ENCODE results near the gene TBC1D22B. TPM values are rescaled to one million over a fixed set of nuclear protein-coding genes. Genes with fewer than 3 reads are reported as not detected.

Gene TBC1D22B
- total and polyA plus RNA-seq, 2 of the 13 experiments (the other 11 are each of a cell fraction or from before 2014, with no cell fraction given), result 9.7 to 12.9 TPM

DNA sequence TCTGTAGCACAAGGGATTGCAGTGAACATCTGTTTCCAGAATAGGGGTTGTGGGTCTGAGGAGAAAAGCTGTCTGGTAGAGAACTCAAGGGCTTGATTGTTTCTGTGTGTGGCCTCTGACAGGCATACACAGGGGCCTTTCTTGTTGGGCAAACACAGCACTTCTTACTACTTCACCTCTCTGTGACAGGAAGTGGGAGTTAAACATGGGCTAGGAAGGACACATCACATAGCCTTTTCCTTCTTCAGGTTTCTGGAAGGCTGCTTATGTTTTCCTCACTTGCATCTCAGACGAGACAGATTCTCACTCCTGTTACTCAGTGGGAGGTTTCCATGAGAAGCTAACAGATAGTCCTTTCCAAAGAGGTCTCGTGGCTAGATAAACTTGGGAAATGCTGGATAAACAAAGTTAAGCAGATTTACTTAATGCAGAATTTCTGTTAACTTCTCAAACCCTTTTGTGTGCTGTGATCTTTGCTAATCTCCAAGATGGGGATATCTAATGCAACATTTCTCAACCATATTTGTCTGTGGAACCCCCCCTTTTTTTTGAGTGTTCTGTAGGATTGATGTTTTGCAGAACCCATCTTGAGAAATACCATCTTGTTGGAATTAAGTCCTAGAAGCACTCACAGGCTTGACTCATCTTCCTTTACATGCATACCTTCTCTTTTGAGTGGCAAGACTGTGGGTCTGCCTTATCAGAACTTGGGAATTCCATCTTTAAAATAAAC lies 54.3 kb downstream of the TBC1D22B start:
- no TSS peak for BruUV-seq (replicated peaks)
- TF ChIP-seq, protein P1, sequence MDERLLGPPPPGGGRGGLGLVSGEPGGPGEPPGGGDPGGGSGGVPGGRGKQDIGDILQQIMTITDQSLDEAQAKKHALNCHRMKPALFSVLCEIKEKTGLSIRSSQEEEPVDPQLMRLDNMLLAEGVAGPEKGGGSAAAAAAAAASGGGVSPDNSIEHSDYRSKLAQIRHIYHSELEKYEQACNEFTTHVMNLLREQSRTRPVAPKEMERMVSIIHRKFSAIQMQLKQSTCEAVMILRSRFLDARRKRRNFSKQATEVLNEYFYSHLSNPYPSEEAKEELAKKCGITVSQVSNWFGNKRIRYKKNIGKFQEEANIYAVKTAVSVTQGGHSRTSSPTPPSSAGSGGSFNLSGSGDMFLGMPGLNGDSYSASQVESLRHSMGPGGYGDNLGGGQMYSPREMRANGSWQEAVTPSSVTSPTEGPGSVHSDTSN (CRISPR knock-in tag; IDR thresholded peaks at IDR 0.05), result no peak
- TF ChIP-seq ZMYM4 (CRISPR knock-in tag; IDR thresholded peaks at IDR 0.05) (no peak), POLR2AphosphoS5 (IDR thresholded peaks at IDR 0.05; ENCODE audit: low read depth, low read length) (no peak)

DNA sequence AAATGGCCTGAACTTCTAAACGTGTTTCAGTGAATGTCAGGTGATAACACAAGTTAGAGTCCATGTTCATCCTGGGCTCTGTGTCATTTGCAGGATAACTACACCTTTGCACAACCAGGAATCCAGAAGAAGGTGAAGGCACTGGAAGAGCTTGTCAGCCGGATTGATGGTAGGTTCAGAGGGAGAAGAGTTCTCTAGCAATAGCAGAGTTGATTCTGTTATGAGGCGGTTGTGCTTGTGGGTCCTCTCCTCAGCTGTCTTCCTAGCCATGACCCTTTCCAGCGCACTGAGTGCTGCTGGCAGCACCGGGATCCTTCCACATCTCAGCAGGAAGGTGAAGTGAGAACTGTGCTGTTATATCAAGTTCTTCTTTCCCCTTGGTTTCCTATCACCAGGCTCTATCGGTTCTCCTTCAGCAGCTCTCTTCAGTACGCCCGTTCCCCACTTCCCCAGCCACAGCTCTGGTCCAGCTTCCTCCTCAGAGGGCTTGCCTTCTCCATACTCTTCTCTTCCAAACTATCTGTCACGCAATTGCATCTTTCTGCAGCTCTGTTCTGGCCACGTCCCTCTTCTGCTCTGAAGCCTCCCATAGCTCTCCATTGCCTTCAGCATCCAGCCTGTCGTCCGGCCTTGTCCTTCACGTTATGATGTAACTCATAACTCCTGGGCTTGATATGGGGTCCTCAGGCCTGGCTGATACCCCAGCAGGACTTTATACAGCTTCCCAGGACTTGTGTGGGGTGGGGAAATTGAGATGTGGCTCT lies 56.3 kb downstream of the TBC1D22B start:
- Histone ChIP-seq H3K9me3 (ENCODE audit: low read length) (no peaks in the 10 kb centered on the region), H4K20me1 (ENCODE audit: insufficient read depth, low read length) (no peaks in the 10 kb centered on the region), H2AFZ (ENCODE audit: low read length) (no peak overlapping the region), H3K79me2 (ENCODE audit: insufficient read depth, low read length) (no peaks in the 10 kb centered on the region), H3K4me3 (replicated peaks in 1 of 3; ENCODE audit: insufficient read depth in 1 of 3, low read depth in 2 of 3, low read length in 3 of 3) (no peak overlapping the region), H3K4me2 (ENCODE audit: low read depth, low read length) (no peak overlapping the region), H3K36me3 (replicated peaks in 1 of 2; ENCODE audit: control insufficient read depth in 1 of 2, insufficient read depth in 2 of 2, low read length in 2 of 2) (peaks cover 27 to 71% of the 10 kb centered on the region in 2 experiments), H3K4me1 (ENCODE audit: insufficient read depth, low read length) (no peaks in the 10 kb centered on the region), H3K27me3 (ENCODE audit: control insufficient read depth in 1 of 2, insufficient read depth in 2 of 2, low read length in 2 of 2) (no peaks in the 10 kb centered on the region), H3K9ac (ENCODE audit: insufficient read depth, low read depth, low read length) (no peak overlapping the region), H3K27ac (ENCODE audit: extremely low read length, insufficient read depth, low read length) (no peak overlapping the region)
- POLR2A ChIA-PET, result no interaction called here
- CTCF ChIA-PET (ENCODE audit: low intra/inter-chr PET ratio, low total read pairs), result interaction anchor here (1.6 kb wide), 1 partner anchor 295 kb away, joined by 7 read pairs; no protein-coding TSS in a partner anchor
- FAIRE-seq (no peak), ATAC-seq (no peak), DNase-seq (ENCODE audit: low spot score) (no peak)
- WGBS (ENCODE audit: low lambda C conversion rate), result 94% methylated on average over 13 of the region's 13 CpGs
- TF ChIP-seq, protein P2, sequence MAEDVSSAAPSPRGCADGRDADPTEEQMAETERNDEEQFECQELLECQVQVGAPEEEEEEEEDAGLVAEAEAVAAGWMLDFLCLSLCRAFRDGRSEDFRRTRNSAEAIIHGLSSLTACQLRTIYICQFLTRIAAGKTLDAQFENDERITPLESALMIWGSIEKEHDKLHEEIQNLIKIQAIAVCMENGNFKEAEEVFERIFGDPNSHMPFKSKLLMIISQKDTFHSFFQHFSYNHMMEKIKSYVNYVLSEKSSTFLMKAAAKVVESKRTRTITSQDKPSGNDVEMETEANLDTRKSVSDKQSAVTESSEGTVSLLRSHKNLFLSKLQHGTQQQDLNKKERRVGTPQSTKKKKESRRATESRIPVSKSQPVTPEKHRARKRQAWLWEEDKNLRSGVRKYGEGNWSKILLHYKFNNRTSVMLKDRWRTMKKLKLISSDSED (CRISPR knock-in tag; IDR thresholded peaks at IDR 0.05), result no peak
- no peak for TF ChIP-seq CBX2 (IDR thresholded peaks at IDR 0.05; ENCODE audit: low read depth, low read length)
- TF ChIP-seq CBX2 (CRISPR knock-in tag; IDR thresholded peaks at IDR 0.05; ENCODE audit: low read depth), result no peak
- TF ChIP-seq SATB2 (CRISPR knock-in tag; IDR thresholded peaks at IDR 0.05), result no peak
- TF ChIP-seq, protein P3, sequence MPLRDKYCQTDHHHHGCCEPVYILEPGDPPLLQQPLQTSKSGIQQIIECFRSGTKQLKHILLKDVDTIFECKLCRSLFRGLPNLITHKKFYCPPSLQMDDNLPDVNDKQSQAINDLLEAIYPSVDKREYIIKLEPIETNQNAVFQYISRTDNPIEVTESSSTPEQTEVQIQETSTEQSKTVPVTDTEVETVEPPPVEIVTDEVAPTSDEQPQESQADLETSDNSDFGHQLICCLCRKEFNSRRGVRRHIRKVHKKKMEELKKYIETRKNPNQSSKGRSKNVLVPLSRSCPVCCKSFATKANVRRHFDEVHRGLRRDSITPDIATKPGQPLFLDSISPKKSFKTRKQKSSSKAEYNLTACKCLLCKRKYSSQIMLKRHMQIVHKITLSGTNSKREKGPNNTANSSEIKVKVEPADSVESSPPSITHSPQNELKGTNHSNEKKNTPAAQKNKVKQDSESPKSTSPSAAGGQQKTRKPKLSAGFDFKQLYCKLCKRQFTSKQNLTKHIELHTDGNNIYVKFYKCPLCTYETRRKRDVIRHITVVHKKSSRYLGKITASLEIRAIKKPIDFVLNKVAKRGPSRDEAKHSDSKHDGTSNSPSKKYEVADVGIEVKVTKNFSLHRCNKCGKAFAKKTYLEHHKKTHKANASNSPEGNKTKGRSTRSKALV (CRISPR knock-in tag; IDR thresholded peaks at IDR 0.05), result no peak
- TF ChIP-seq ZNF879 (CRISPR knock-in tag; IDR thresholded peaks at IDR 0.05), result no peak
- no peak for TF ChIP-seq SSRP1 (CRISPR knock-in tag; IDR thresholded peaks at IDR 0.05)
- no peak for TF ChIP-seq KDM1A (CRISPR knock-in tag; IDR thresholded peaks at IDR 0.05)
- no peak for TF ChIP-seq MIER2 (CRISPR knock-in tag; IDR thresholded peaks at IDR 0.05)
- no peak for TF ChIP-seq FOXC1 (CRISPR knock-in tag; IDR thresholded peaks at IDR 0.05; ENCODE audit: borderline replicate concordance)
- TF ChIP-seq SRY (CRISPR knock-in tag; IDR thresholded peaks at IDR 0.05), result no peak
- BruUV-seq (replicated peaks), result no TSS peak
- intact Hi-C loops (cut with micrococcal nuclease; ENCODE audit: unreplicated experiment) (loop anchor here (2.0 kb wide), 1 partner anchor 55 kb away; the partner anchor contains the start of gene TMEM217), in situ Hi-C loops (cut with HindIII; ENCODE audit: extremely low pct_ligation_motif_present, low pct_unique_long_range_greater_than_20kb) (no loop called here)

More for the DNA sequence above, 54.3 kb downstream of the TBC1D22B start:
- CTCF ChIA-PET (ENCODE audit: low intra/inter-chr PET ratio, low total read pairs), result no interaction called here
- no peak overlapping the region for H2AFZ ChIP-seq (ENCODE audit: low read length)
- in situ Hi-C loops (cut with HindIII; ENCODE audit: extremely low pct_ligation_motif_present, low pct_unique_long_range_greater_than_20kb) (no loop called here), intact Hi-C loops (cut with micrococcal nuclease; ENCODE audit: unreplicated experiment) (no loop called here)
- H4K20me1 ChIP-seq (ENCODE audit: insufficient read depth, low read length), result no peaks in the 10 kb centered on the region
- POLR2A ChIA-PET, result no interaction called here
- no peak overlapping the region for H3K4me3 ChIP-seq (replicated peaks in 1 of 3; ENCODE audit: insufficient read depth in 1 of 3, low read depth in 2 of 3, low read length in 3 of 3)
- no peaks in the 10 kb centered on the region for H3K79me2 ChIP-seq (ENCODE audit: insufficient read depth, low read length)
- FAIRE-seq (peak; percentile 18), ATAC-seq (no peak; the same call in 2 of the 3 replicates), DNase-seq (ENCODE audit: low spot score) (no peak)
- no peak overlapping the region for H3K4me2 ChIP-seq (ENCODE audit: low read depth, low read length)
- H3K36me3 ChIP-seq (replicated peaks in 1 of 2; ENCODE audit: control insufficient read depth in 1 of 2, insufficient read depth in 2 of 2, low read length in 2 of 2), result peaks cover 21 to 52% of the 10 kb centered on the region in 2 experiments
- H3K9ac ChIP-seq (ENCODE audit: insufficient read depth, low read depth, low read length), result no peak overlapping the region
- H3K27ac ChIP-seq (ENCODE audit: extremely low read length, insufficient read depth, low read length), result no peak overlapping the region
- no peaks in the 10 kb centered on the region for H3K4me1 ChIP-seq (ENCODE audit: insufficient read depth, low read length)
- H3K9me3 ChIP-seq (ENCODE audit: low read length), result no peaks in the 10 kb centered on the region
- WGBS (ENCODE audit: low lambda C conversion rate), result 98% methylated on average over 2 of the region's 2 CpGs
- H3K27me3 ChIP-seq (ENCODE audit: control insufficient read depth in 1 of 2, insufficient read depth in 2 of 2, low read length in 2 of 2), result no peaks in the 10 kb centered on the region

Measured in HepG2 (cell line).